ENCODE data around the gene SH3BP4.

GRCh38 chr2:235006986-235007385 is 55.2 kb downstream of the SH3BP4 start:
- TF ChIP-seq CTCF (IDR thresholded peaks at IDR 0.05; ENCODE audit: borderline replicate concordance, extremely low read depth, low read length, poor library complexity, severe bottlenecking) = no peak
- TF ChIP-seq EZH2 (IDR thresholded peaks at IDR 0.05; ENCODE audit: borderline replicate concordance, low read depth, low read length, severe bottlenecking) = no peak

Data from DND-41 (cell line).